ENCODE results near the gene XCR1. TPM values are rescaled to one million over a fixed set of nuclear protein-coding genes. Genes with fewer than 3 reads are reported as not detected.

Gene XCR1
- total RNA-seq, 2 experiments from 2014 or later = not detected

DNA sequence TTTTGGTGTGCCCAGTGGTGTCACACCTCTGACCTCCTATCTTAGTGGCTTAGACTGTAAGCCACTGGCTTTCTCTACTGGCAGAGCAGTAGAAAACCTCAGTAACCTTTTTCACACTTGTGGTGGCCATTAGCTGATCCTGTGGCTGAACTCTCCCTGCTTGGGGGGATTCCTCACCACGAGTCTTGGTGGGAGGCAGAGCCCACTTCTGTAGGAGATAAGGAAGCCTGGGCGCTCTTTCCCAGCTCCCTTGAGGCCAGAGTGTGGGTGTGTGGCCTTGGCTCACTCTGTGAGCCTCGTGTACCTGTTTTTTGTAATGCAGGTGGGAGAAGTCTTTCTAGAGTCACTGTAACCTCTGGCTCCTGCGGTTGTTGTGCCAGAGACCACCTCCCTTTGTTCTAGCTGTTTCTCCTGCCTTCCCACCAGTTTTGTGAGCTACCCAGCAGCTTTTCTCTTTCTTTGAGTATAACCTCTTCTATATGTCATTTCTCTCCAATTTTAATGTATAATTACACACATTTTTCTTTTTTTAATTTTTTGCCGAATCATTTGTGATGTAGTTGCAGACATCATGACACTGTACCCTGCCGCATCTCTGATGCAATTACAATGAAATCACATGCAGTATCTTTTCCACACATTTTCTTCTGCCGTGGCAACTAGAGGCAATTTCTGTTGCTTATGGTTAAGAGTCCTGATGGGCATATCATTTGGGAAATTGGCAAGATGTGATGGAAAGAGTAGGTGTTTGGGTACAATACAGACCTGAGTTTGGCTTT lies 13.8 kb downstream of the XCR1 start:
- no peak for DNase-seq (ENCODE audit: low spot score)
- ChIA-PET POLR2A (no interaction called here), CTCF (ENCODE audit: unreplicated experiment) (no interaction called here)
- no peaks in the 10 kb centered on the region for H3K9me3 ChIP-seq (ENCODE audit: low read length)
- BruUV-seq (replicated peaks) = no TSS peak
- no peak for TF ChIP-seq EZH2phosphoT487 (IDR thresholded peaks at IDR 0.05; ENCODE audit: borderline replicate concordance, low read depth, low read length)
- TF ChIP-seq, protein P1, sequence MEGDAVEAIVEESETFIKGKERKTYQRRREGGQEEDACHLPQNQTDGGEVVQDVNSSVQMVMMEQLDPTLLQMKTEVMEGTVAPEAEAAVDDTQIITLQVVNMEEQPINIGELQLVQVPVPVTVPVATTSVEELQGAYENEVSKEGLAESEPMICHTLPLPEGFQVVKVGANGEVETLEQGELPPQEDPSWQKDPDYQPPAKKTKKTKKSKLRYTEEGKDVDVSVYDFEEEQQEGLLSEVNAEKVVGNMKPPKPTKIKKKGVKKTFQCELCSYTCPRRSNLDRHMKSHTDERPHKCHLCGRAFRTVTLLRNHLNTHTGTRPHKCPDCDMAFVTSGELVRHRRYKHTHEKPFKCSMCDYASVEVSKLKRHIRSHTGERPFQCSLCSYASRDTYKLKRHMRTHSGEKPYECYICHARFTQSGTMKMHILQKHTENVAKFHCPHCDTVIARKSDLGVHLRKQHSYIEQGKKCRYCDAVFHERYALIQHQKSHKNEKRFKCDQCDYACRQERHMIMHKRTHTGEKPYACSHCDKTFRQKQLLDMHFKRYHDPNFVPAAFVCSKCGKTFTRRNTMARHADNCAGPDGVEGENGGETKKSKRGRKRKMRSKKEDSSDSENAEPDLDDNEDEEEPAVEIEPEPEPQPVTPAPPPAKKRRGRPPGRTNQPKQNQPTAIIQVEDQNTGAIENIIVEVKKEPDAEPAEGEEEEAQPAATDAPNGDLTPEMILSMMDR (conservative IDR thresholded peaks at IDR 0.05; ENCODE audit: low read length) = no peak
- no peaks in the 10 kb centered on the region for H3K79me2 ChIP-seq (ENCODE audit: insufficient read depth, low read depth, low read length)
- no peak overlapping the region for H2AFZ ChIP-seq (ENCODE audit: low read length)
- H3K27ac ChIP-seq (ENCODE audit: low read depth, low read length, poor library complexity, severe bottlenecking) = no peak overlapping the region
- no peaks in the 10 kb centered on the region for H4K20me1 ChIP-seq (ENCODE audit: insufficient read depth, low read length)
- no peaks in the 10 kb centered on the region for H3K4me1 ChIP-seq (ENCODE audit: insufficient read depth, low read length, poor library complexity, severe bottlenecking)
- intact Hi-C loops (cut with micrococcal nuclease; ENCODE audit: unreplicated experiment) = no loop called here
- H3K4me2 ChIP-seq (ENCODE audit: low read length) = no peak overlapping the region
- H3K9me2 ChIP-seq (ENCODE audit: insufficient read depth, low read length) = no peaks in the 10 kb centered on the region
- no peaks in the 10 kb centered on the region for H3K36me3 ChIP-seq (ENCODE audit: insufficient read depth, low read length)
- no peak overlapping the region for H3K4me3 ChIP-seq (ENCODE audit: low read depth, low read length, poor library complexity, severe bottlenecking)

DNA sequence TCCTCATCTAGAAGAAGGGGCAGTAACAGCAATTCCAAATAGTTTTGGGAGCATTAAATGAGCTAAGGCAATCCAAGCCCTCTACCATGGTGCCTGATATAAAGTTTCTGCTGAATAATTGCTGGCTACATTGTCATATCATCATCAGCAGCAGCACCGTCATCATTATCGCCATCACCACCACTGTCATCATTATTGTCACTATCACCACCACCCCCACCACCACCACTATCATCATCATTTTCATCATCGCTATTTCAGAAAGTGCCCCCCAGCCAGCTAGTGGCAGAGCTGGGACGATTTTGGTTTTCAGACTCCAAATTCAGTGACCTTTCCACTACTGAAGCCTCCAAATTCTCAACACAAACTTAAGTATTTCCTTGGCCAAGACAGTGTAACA lies 15.0 kb downstream of the XCR1 start:
- no peak overlapping the region for H3K27ac ChIP-seq (ENCODE audit: low read depth, low read length, poor library complexity, severe bottlenecking)
- H3K4me2 ChIP-seq (ENCODE audit: low read length) = no peak overlapping the region
- H3K9me3 ChIP-seq (ENCODE audit: low read length) = no peaks in the 10 kb centered on the region
- ChIA-PET POLR2A (interaction anchor here (0.6 kb wide), 1 partner anchor 307 kb away, joined by 3 read pairs; no protein-coding TSS in a partner anchor), CTCF (ENCODE audit: unreplicated experiment) (no interaction called here)
- H3K4me1 ChIP-seq (ENCODE audit: insufficient read depth, low read length, poor library complexity, severe bottlenecking) = no peaks in the 10 kb centered on the region
- H3K36me3 ChIP-seq (ENCODE audit: insufficient read depth, low read length) = no peaks in the 10 kb centered on the region
- intact Hi-C loops (cut with micrococcal nuclease; ENCODE audit: unreplicated experiment) = no loop called here
- TF ChIP-seq, protein P1 (conservative IDR thresholded peaks at IDR 0.05; ENCODE audit: low read length) = no peak
- no peak for TF ChIP-seq EZH2phosphoT487 (IDR thresholded peaks at IDR 0.05; ENCODE audit: borderline replicate concordance, low read depth, low read length)
- H2AFZ ChIP-seq (ENCODE audit: low read length) = no peak overlapping the region
- no peak for DNase-seq (ENCODE audit: low spot score)
- no TSS peak for BruUV-seq (replicated peaks)
- H3K4me3 ChIP-seq (ENCODE audit: low read depth, low read length, poor library complexity, severe bottlenecking) = no peak overlapping the region
- H4K20me1 ChIP-seq (ENCODE audit: insufficient read depth, low read length) = no peaks in the 10 kb centered on the region
- H3K9me2 ChIP-seq (ENCODE audit: insufficient read depth, low read length) = no peaks in the 10 kb centered on the region
- H3K79me2 ChIP-seq (ENCODE audit: insufficient read depth, low read depth, low read length) = no peaks in the 10 kb centered on the region

DNA sequence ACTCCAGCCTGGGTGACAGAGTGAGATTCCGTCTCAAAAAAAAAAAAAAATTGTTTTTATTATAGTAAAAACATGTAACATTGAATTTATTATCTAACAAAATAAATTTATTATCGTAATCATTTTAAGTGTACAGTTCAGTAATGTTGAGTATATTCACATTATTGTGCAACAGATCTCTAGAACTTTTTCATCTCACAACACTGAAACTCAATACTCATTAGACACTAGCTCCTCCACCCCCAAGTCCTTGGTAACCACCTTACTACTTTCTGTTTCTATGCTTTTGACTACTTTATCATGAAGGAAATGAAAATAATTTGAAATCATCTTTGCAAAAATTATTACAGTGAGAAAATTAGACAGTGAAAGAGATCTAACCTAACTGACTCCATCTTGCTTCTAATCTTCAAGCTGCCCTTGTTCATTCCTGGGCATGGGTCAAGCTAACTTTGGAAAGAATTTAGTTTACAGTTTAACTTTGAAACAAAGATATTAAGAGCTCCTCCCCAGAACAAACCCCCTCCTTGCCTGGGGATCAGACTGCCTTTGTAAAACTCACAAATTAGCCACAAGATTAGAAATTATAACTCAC lies 16.7 kb downstream of the XCR1 start:
- Histone ChIP-seq H3K79me2 (ENCODE audit: insufficient read depth, low read depth, low read length) (no peaks in the 10 kb centered on the region), H3K36me3 (ENCODE audit: insufficient read depth, low read length) (no peaks in the 10 kb centered on the region), H2AFZ (ENCODE audit: low read length) (no peak overlapping the region), H3K9me3 (ENCODE audit: low read length) (no peaks in the 10 kb centered on the region), H3K4me1 (ENCODE audit: insufficient read depth, low read length, poor library complexity, severe bottlenecking) (no peaks in the 10 kb centered on the region), H3K4me3 (ENCODE audit: low read depth, low read length, poor library complexity, severe bottlenecking) (no peak overlapping the region), H3K4me2 (ENCODE audit: low read length) (no peak overlapping the region), H4K20me1 (ENCODE audit: insufficient read depth, low read length) (no peaks in the 10 kb centered on the region), H3K9me2 (ENCODE audit: insufficient read depth, low read length) (no peaks in the 10 kb centered on the region), H3K27ac (ENCODE audit: low read depth, low read length, poor library complexity, severe bottlenecking) (no peak overlapping the region)
- POLR2A ChIA-PET = no interaction called here
- CTCF ChIA-PET (ENCODE audit: unreplicated experiment) = no interaction called here
- intact Hi-C loops (cut with micrococcal nuclease; ENCODE audit: unreplicated experiment) = no loop called here
- no TSS peak for BruUV-seq (replicated peaks)
- DNase-seq (ENCODE audit: low spot score) = no peak
- TF ChIP-seq, protein P1 (conservative IDR thresholded peaks at IDR 0.05; ENCODE audit: low read length) = no peak
- TF ChIP-seq EZH2phosphoT487 (IDR thresholded peaks at IDR 0.05; ENCODE audit: borderline replicate concordance, low read depth, low read length) = no peak
